ENCODE results near the gene E2F3. TPM values are rescaled to one million over a fixed set of nuclear protein-coding genes. Genes with fewer than 3 reads are reported as not detected.

The E2F3 gene
- total RNA-seq, 1 experiment from 2014 or later, result 15.4 TPM

GRCh38 chr6:20364327-20364726, 37.4 kb upstream of the E2F3 start:
- ChIA-PET POLR2A (no interaction called here), CTCF (no interaction called here)
- Histone ChIP-seq H3K27me3 (replicated peaks; ENCODE audit: control insufficient read depth, insufficient read depth, low read length) (no peaks in the 10 kb centered on the region), H3K4me3 (ENCODE audit: low read depth, low read length) (no peak overlapping the region), H3K9me3 (no peaks in the 10 kb centered on the region), H3K36me3 (ENCODE audit: control insufficient read depth, insufficient read depth, low read length) (no peaks in the 10 kb centered on the region), H3K4me1 (peaks cover 25% of the 10 kb centered on the region)
- H3K9me3 Mint-ChIP-seq (ENCODE audit: unreplicated experiment), result no peaks in the 10 kb centered on the region
- H3K4me1 Mint-ChIP-seq (ENCODE audit: low read depth, unreplicated experiment), result peaks cover 21% of the 10 kb centered on the region
- BruUV-seq (replicated peaks), result no TSS peak
- H3K27me3 Mint-ChIP-seq (ENCODE audit: insufficient read depth, unreplicated experiment), result no peaks in the 10 kb centered on the region
- intact Hi-C loops (cut with micrococcal nuclease; ENCODE audit: unreplicated experiment), result no loop called here
- H3K27ac Mint-ChIP-seq (ENCODE audit: unreplicated experiment), result no peak overlapping the region
- DNase-seq, result no peak
- TF ChIP-seq CTCF (IDR thresholded peaks at IDR 0.05; ENCODE audit: insufficient read depth in 1 of 2, low read depth in 1 of 2, low read length in 1 of 2, severe bottlenecking in 1 of 2, unreplicated experiment in 1 of 2), result no peak
- H3K4me3 Mint-ChIP-seq (ENCODE audit: unreplicated experiment), result no peak overlapping the region
- H3K36me3 Mint-ChIP-seq (ENCODE audit: insufficient read depth, unreplicated experiment), result no peaks in the 10 kb centered on the region

GRCh38 chr6:20365456-20365855, 36.2 kb upstream of the E2F3 start:
- POLR2A ChIA-PET, result no interaction called here
- Histone ChIP-seq H3K27me3 (replicated peaks; ENCODE audit: control insufficient read depth, insufficient read depth, low read length) (no peaks in the 10 kb centered on the region), H3K4me3 (ENCODE audit: low read depth, low read length) (no peak overlapping the region), H3K36me3 (ENCODE audit: control insufficient read depth, insufficient read depth, low read length) (no peaks in the 10 kb centered on the region), H3K4me1 (peaks cover 25% of the 10 kb centered on the region), H3K9me3 (no peaks in the 10 kb centered on the region)
- Mint-ChIP-seq H3K27ac (ENCODE audit: unreplicated experiment) (no peak overlapping the region), H3K27me3 (ENCODE audit: insufficient read depth, unreplicated experiment) (no peaks in the 10 kb centered on the region), H3K4me3 (ENCODE audit: unreplicated experiment) (no peak overlapping the region), H3K36me3 (ENCODE audit: insufficient read depth, unreplicated experiment) (no peaks in the 10 kb centered on the region), H3K4me1 (ENCODE audit: low read depth, unreplicated experiment) (peaks cover 22% of the 10 kb centered on the region), H3K9me3 (ENCODE audit: unreplicated experiment) (peaks cover 4% of the 10 kb centered on the region)
- BruUV-seq (replicated peaks), result no TSS peak
- CTCF ChIA-PET, result interaction anchor here (0.6 kb wide), 1 partner anchor 39 kb away, joined by 7 read pairs; no protein-coding TSS in a partner anchor
- TF ChIP-seq CTCF (IDR thresholded peaks at IDR 0.05; ENCODE audit: insufficient read depth in 1 of 2, low read depth in 1 of 2, low read length in 1 of 2, severe bottlenecking in 1 of 2, unreplicated experiment in 1 of 2), result no peak
- intact Hi-C loops (cut with micrococcal nuclease; ENCODE audit: unreplicated experiment), result no loop called here
- DNase-seq, result no peak

DNA sequence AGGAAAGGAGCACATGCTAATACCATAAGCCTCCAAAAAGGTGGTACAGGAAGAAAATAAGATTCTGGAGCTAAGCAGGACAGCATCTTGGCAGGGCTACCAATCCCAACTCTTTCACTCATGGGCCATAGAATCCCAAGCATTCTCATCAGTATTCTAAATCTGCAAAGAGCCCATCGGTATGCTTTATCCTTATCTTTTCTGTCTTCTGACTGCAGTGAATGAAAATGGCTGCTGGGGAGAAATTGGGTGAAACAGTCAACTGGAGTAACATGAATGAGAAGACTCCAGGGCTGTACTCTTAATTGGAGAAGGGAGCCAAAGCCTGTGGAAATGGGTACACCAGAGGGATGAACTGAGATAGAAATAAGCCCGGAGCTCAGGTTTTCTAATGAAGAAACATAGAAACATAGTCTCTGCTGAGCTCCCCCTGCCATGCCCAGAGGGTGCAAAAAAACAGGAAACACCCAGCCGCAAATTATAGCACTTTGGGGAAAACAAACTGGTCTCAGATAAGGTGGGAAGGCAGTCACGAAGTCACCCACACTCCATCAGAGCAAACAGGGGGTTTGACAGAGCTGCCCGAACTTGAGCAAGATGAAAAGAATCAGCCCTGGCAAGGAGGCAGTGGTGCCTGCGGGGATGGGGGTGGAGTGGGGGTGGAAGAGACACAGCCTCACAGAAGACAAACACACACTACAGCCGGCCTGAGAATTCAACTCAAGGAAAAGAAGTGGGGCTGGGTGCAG, 35.4 kb upstream of the E2F3 start:
- H3K9me3 ChIP-seq, result no peaks in the 10 kb centered on the region
- no peak for DNase-seq
- BruUV-seq (replicated peaks), result no TSS peak
- no peaks in the 10 kb centered on the region for H3K27me3 Mint-ChIP-seq (ENCODE audit: insufficient read depth, unreplicated experiment)
- H3K4me1 Mint-ChIP-seq (ENCODE audit: low read depth, unreplicated experiment), result peaks cover 22% of the 10 kb centered on the region
- H3K36me3 Mint-ChIP-seq (ENCODE audit: insufficient read depth, unreplicated experiment), result no peaks in the 10 kb centered on the region
- peaks cover 9% of the 10 kb centered on the region for H3K9me3 Mint-ChIP-seq (ENCODE audit: unreplicated experiment)
- no peaks in the 10 kb centered on the region for H3K36me3 ChIP-seq (ENCODE audit: control insufficient read depth, insufficient read depth, low read length)
- ChIA-PET CTCF (interaction anchor here (0.6 kb wide), 1 partner anchor 38 kb away, joined by 7 read pairs; no protein-coding TSS in a partner anchor), POLR2A (no interaction called here)
- TF ChIP-seq CTCF (IDR thresholded peaks at IDR 0.05; ENCODE audit: insufficient read depth in 1 of 2, low read depth in 1 of 2, low read length in 1 of 2, severe bottlenecking in 1 of 2, unreplicated experiment in 1 of 2), result no peak
- no peak overlapping the region for H3K4me3 ChIP-seq (ENCODE audit: low read depth, low read length)
- intact Hi-C loops (cut with micrococcal nuclease; ENCODE audit: unreplicated experiment), result no loop called here
- H3K4me3 Mint-ChIP-seq (ENCODE audit: unreplicated experiment), result no peak overlapping the region
- no peaks in the 10 kb centered on the region for H3K27me3 ChIP-seq (replicated peaks; ENCODE audit: control insufficient read depth, insufficient read depth, low read length)
- no peak overlapping the region for H3K27ac Mint-ChIP-seq (ENCODE audit: unreplicated experiment)
- peaks cover 25% of the 10 kb centered on the region for H3K4me1 ChIP-seq

Data from Caco-2 (cell line).